Neuronal stem cell (in vitro differentiated cells): ENCODE results near the gene OGFOD3.
"Not testable (repeated sequence)": the region's sequence is repeated elsewhere in the genome, so short reads cannot be mapped to it uniquely, and the experiment has no call there.

Experiments used
- DNase-seq: peaks from one replicate; pipeline ENCODE4 v3.0.0-alpha.2; 2013; ENCODE audit warnings: low spot score
- H2AFZ ChIP-seq: one replicate; pipeline ENCODE4 v1.6.1; 2013; ENCODE audit warnings: mild to moderate bottlenecking, low read length, inconsistent platforms
- H2AK5ac ChIP-seq: 2 replicates; pipeline ENCODE4 v1.6.1; 2013; ENCODE audit warnings: low read depth, mild to moderate bottlenecking, inconsistent platforms, low read length, moderate library complexity, mixed read lengths
- H2BK120ac ChIP-seq: 2 replicates; pipeline ENCODE4 v1.6.1; 2013; ENCODE audit warnings: low read depth, mild to moderate bottlenecking, inconsistent platforms, low read length, moderate library complexity, mixed read lengths
- H2BK12ac ChIP-seq: one replicate; pipeline ENCODE4 v1.6.1; 2013; ENCODE audit warnings: low read length, inconsistent platforms
- H2BK15ac ChIP-seq: 2 replicates; pipeline ENCODE4 v1.6.1; 2013; ENCODE audit warnings: mild to moderate bottlenecking, low read length, inconsistent platforms, mixed read lengths
- H2BK5ac ChIP-seq: one replicate; pipeline ENCODE4 v1.6.1; 2013; ENCODE audit warnings: inconsistent platforms, mild to moderate bottlenecking, low read length, moderate library complexity
- H3K14ac ChIP-seq: one replicate; pipeline ENCODE4 v1.6.1; 2013; ENCODE audit warnings: low read length, inconsistent platforms
- H3K18ac ChIP-seq: 2 replicates; pipeline ENCODE4 v1.6.1; 2013; ENCODE audit warnings: low read length, inconsistent platforms
- H3K23ac ChIP-seq: 2 replicates; pipeline ENCODE4 v1.6.1; 2013; ENCODE audit warnings: low read depth, mild to moderate bottlenecking, mixed read lengths, low read length, inconsistent platforms; ENCODE audit not compliant: poor library complexity
- H3K27ac ChIP-seq: replicated peaks from 3 replicates; pipeline ENCODE4 v1.5.1; 2013; ENCODE audit warnings: low read length, inconsistent platforms
- H3K27me3 ChIP-seq, 3 experiments: 2 replicates each; pipeline ENCODE4 v1.6.1; 2013; ENCODE audit warnings: low read length in 3 of 3, mild to moderate bottlenecking in 2 of 3, inconsistent platforms in 1 of 3, low read depth in 1 of 3, mixed read lengths in 1 of 3, moderate library complexity in 1 of 3; ENCODE audit not compliant: control insufficient read depth in 3 of 3, insufficient read depth in 3 of 3
- H3K36me3 ChIP-seq, 2 donors: replicated peaks in 1 of 2; 2 replicates each; pipeline ENCODE4 v1.6.1; 2013; ENCODE audit warnings: low read length in 2 of 2; ENCODE audit not compliant: control insufficient read depth in 2 of 2, insufficient read depth in 2 of 2
- H3K4ac ChIP-seq: 2 replicates; pipeline ENCODE4 v1.6.1; 2013; ENCODE audit warnings: inconsistent platforms, mild to moderate bottlenecking, low read length, moderate library complexity
- H3K4me1 ChIP-seq, 2 donors: 1 replicate in 1 of 2; 2 replicates in 1 of 2; pipeline ENCODE4 v1.6.1; 2013; ENCODE audit warnings: low read length in 2 of 2, low read depth in 1 of 2; ENCODE audit not compliant: control insufficient read depth in 2 of 2, insufficient read depth in 1 of 2
- H3K4me2 ChIP-seq: one replicate; pipeline ENCODE4 v1.6.1; 2013; ENCODE audit warnings: mild to moderate bottlenecking, low read length, inconsistent platforms; ENCODE audit not compliant: insufficient read depth, poor library complexity, severe bottlenecking
- H3K4me3 ChIP-seq, 2 donors: 2 replicates each; pipeline ENCODE4 v1.5.1; 2013; ENCODE audit warnings: low read length in 2 of 2, mild to moderate bottlenecking in 2 of 2, inconsistent platforms in 1 of 2, moderate library complexity in 1 of 2
- H3K79me1 ChIP-seq: one replicate; pipeline ENCODE4 v1.6.1; 2013; ENCODE audit warnings: low read depth, mild to moderate bottlenecking, inconsistent platforms, low read length, moderate library complexity
- H3K9ac ChIP-seq: one replicate; pipeline ENCODE4 v1.6.1; 2013; ENCODE audit warnings: mild to moderate bottlenecking, low read depth, low read length, inconsistent platforms; ENCODE audit not compliant: poor library complexity
- H3K9me3 ChIP-seq, 2 donors: replicated peaks in 1 of 2; 2 replicates each; pipeline versions ENCODE3 to v1.6.1; 2013; ENCODE audit warnings: low read length in 2 of 2, mild to moderate bottlenecking in 2 of 2, inconsistent platforms in 1 of 2, low read depth in 1 of 2, mixed read lengths in 1 of 2, moderate library complexity in 1 of 2; ENCODE audit not compliant: control insufficient read depth in 2 of 2, insufficient read depth in 1 of 2
- H4K8ac ChIP-seq: one replicate; pipeline ENCODE4 v1.6.1; 2013; ENCODE audit warnings: low read depth, mild to moderate bottlenecking, inconsistent platforms, low read length, moderate library complexity
- H4K91ac ChIP-seq: one replicate; pipeline ENCODE4 v1.6.1; 2013; ENCODE audit warnings: low read length, low read depth, mild to moderate bottlenecking, inconsistent platforms; ENCODE audit not compliant: poor library complexity
- WGBS, 2 donors: extraction: QIAGEN DNeasy Blood & Tissue Kit; methylation state at CpG; one replicate each; pipeline ENCODE4 v1.1.7; 2013; ENCODE audit warnings: missing lambda C conversion rate in 2 of 2, mixed read lengths in 1 of 2; ENCODE audit not compliant: insufficient read length in 2 of 2, insufficient replicate concordance in 1 of 2; ENCODE audit errors: extremely low coverage in 2 of 2; 5-methylcytosine and 5-hydroxymethylcytosine counted together

Gene OGFOD3

DNA sequence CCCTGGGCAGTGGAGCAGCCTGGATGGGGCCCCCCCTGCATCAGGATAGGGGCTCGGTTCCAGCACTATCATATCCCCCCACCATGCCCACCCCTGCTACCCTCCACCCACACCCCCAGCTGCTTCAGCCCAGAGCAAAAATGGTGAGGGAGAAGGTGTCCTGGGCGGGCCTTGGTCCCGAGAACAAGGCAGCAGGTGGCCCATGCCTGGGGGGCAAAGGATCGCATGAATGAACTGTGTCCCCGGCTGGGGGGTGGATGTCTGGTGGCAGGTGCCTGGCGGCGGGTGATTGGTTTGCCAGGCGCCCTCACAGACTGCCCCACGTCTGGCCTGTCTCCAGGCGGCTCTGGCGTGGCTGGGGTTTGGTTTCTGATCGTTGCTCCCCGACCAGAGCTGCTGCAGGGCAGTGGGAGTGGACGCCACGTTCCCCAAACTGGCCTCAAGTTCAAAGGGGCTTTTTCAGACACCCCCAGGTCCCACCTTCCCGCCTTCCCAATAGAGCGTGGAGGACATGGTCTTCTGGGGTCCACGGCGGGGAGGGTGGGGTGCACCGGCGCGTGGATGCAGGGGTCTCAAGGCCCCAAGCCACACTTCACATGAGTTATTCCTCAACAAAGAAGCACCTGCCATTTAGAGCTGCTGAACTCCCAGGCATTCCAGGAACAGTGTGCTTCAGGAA is 34.2 kb downstream of the OGFOD3 start:
- Histone ChIP-seq H3K79me1 (no peaks in the 10 kb centered on the region), H3K14ac (no peak overlapping the region), H2AFZ (no peak overlapping the region), H2BK120ac (no peak overlapping the region), H2BK5ac (no peak overlapping the region), H3K4me2 (no peak overlapping the region), H4K91ac (no peak overlapping the region), H3K9me3 (no peaks in the 10 kb centered on the region), H3K4ac (no peak overlapping the region), H2BK12ac (no peak overlapping the region), H3K18ac (peak overlapping the region; percentile 51), H3K36me3 (no peaks in the 10 kb centered on the region), H4K8ac (no peak overlapping the region), H3K27me3 (peaks cover 0 to 2% (median 0%) of the 10 kb centered on the region in 3 experiments), H3K4me3 (no peak overlapping the region), H2AK5ac (no peak overlapping the region), H3K4me1 (peaks cover 14 to 25% of the 10 kb centered on the region in 2 donors), H2BK15ac (no peak overlapping the region), H3K27ac (no peak overlapping the region), H3K9ac (no peak overlapping the region), H3K23ac (no peak overlapping the region)
- no CpG with 5 or more reads among the region's 22 CpGs for WGBS, 2 donors
- no peak for DNase-seq

DNA sequence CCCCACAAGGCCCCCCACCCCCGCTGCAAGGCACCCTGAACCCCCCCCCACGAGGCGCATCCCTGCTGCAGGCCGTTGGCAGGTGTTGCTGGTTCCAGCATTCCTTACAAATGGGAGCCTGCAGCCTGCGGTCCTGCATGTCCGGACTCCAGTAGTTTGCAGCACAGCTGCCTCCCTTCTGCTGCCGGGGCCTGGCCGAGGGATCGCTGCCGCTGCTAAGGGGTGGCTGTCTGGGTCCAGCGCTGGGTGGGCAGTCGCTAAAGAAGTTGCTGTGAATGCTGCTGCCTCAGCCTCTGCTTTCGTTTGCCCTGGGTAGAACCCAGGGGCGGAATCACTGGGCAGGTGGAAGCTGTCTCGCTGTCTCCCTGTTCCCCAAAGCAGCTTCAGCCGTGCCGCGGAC is 35.0 kb downstream of the OGFOD3 start:
- Histone ChIP-seq H2AFZ (no peak overlapping the region), H2BK15ac (peak overlapping the region; percentile 81), H2BK5ac (no peak overlapping the region), H3K4ac (no peak overlapping the region), H3K4me2 (no peak overlapping the region), H3K9ac (no peak overlapping the region), H3K4me1 (peaks cover 14 to 25% of the 10 kb centered on the region in 2 donors), H2AK5ac (peak overlapping the region; percentile 81), H4K91ac (no peak overlapping the region), H3K27ac (no peak overlapping the region), H2BK120ac (no peak overlapping the region), H4K8ac (no peak overlapping the region), H3K79me1 (no peaks in the 10 kb centered on the region), H3K9me3 (no peaks in the 10 kb centered on the region), H3K27me3 (peaks cover 0 to 2% (median 0%) of the 10 kb centered on the region in 3 experiments), H3K36me3 (no peaks in the 10 kb centered on the region), H3K14ac (no peak overlapping the region), H3K23ac (no peak overlapping the region), H3K18ac (no peak overlapping the region), H2BK12ac (peak overlapping the region; percentile 3), H3K4me3 (no peak overlapping the region)
- no CpG with 5 or more reads among the region's 18 CpGs for WGBS, 2 donors
- no peak for DNase-seq

DNA sequence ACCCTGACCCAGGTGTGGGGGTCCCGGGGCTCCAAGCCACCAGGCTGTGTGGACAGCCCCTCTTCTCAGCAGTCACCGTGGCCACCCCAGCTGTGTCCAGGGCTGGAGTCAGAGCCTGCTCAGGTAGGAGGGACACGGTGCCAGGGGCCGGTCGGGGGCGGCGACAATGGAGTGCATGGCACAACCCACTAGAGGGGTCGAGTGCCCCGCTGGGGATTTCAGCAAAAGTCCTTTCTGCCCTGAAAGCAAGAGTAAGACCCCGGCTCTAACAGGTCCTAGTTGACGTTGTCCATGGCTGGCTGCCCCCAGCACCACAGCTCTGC is 35.5 kb downstream of the OGFOD3 start:
- Histone ChIP-seq H3K27me3 (peaks cover 0 to 2% (median 0%) of the 10 kb centered on the region in 3 experiments), H2AK5ac (peak overlapping the region; percentile 84), H2BK12ac (peak overlapping the region; percentile 90), H3K9me3 (no peaks in the 10 kb centered on the region), H2BK5ac (no peak overlapping the region), H3K18ac (peak overlapping the region; percentile 64), H3K9ac (no peak overlapping the region), H2AFZ (no peak overlapping the region), H3K79me1 (no peaks in the 10 kb centered on the region), H3K27ac (no peak overlapping the region), H4K91ac (no peak overlapping the region), H4K8ac (no peak overlapping the region), H2BK15ac (peak overlapping the region; percentile 81), H2BK120ac (no peak overlapping the region), H3K4me2 (no peak overlapping the region), H3K23ac (peak overlapping the region; percentile 55), H3K14ac (no peak overlapping the region), H3K36me3 (no peaks in the 10 kb centered on the region), H3K4ac (no peak overlapping the region), H3K4me1 (peaks cover 17 to 25% of the 10 kb centered on the region in 2 donors), H3K4me3 (no peak overlapping the region)
- no CpG with 5 or more reads among the region's 11 CpGs for WGBS, 2 donors
- DNase-seq, result no peak

DNA sequence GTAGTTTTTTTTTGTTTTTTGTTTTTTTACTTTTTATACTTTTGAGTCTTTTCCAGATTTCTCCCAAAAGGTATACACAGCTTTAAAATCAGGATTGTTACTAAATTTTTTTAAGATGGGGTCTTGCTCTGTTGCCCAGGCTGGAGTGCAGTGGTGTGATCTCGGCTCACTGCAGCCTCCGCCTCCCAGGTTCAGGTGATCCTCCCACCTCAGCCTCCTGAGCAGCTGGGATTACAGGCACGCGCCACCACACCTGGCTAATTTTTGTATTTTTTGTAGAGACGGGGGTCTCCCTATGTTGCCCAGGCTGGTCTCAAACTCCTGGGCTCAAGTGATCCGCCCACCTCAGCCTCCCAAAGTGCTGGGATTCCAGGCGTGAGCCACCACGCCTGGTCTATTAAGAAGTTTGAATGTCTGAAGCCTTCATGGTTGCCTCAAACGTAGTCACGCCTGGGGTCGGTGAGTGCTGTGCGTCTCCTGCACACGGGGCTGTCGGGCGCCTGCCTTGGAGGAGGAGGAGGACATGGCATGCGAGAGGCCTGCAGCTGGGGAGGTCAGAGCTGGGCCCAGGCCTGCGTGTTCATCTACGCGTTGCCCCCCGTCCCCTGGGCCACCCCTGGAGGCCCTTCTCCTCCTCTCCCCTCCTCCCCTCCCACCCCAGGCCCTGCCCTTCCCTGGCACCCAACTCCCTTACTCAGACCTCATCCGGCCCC is 36.0 kb downstream of the OGFOD3 start:
- not testable (repeated sequence) for H2BK120ac ChIP-seq, H3K4me3 ChIP-seq, H3K36me3 ChIP-seq, H3K9me3 ChIP-seq, H3K27me3 ChIP-seq, H3K79me1 ChIP-seq, H3K27ac ChIP-seq, H2BK12ac ChIP-seq, H3K9ac ChIP-seq, H2AFZ ChIP-seq, H3K14ac ChIP-seq, H4K91ac ChIP-seq, H3K4me2 ChIP-seq, H3K18ac ChIP-seq, DNase-seq, H3K4ac ChIP-seq, H4K8ac ChIP-seq, H2BK5ac ChIP-seq
- peak overlapping the region; percentile 84 for H2AK5ac ChIP-seq
- peak overlapping the region; percentile 81 for H2BK15ac ChIP-seq
- peaks cover 17 to 25% of the 10 kb centered on the region in 2 donors for H3K4me1 ChIP-seq
- no CpG with 5 or more reads among the region's 21 CpGs for WGBS, 2 donors
- H3K23ac ChIP-seq, result peak overlapping the region; percentile 55
